HepG2 (cell line): ENCODE measurements around the gene CLIC1. TPM values are rescaled to one million over a fixed set of nuclear protein-coding genes. Genes with fewer than 3 reads are reported as not detected.

Experiments
- ARID2 ChIP-seq: sonication (generic); formaldehyde crosslinking; IDR thresholded peaks from 2 replicates; pipeline ENCODE4 v1.8.1; 2022; ENCODE audit warnings: mild to moderate bottlenecking, missing genetic modification reagents, borderline replicate concordance
- ATM ChIP-seq: fragments of 450-650 bp; IDR thresholded peaks from 2 replicates; pipeline ENCODE4 v1.7.1; 2017; ENCODE audit warnings: mild to moderate bottlenecking, borderline replicate concordance
- CENPBD1 ChIP-seq: sonication (generic); formaldehyde crosslinking; IDR thresholded peaks from 2 replicates; pipeline ENCODE4 v1.8.0; 2022; ENCODE audit warnings: missing genetic modification reagents, low read depth, mild to moderate bottlenecking, borderline replicate concordance
- EZH2 ChIP-seq: conservative IDR thresholded peaks from 2 replicates; pipeline ENCODE4 v1.6.1; 2012; ENCODE audit warnings: mild to moderate bottlenecking, low read depth, low read length, moderate library complexity
- HINFP ChIP-seq: sonication (generic); formaldehyde crosslinking; IDR thresholded peaks from 2 replicates; pipeline ENCODE4 v1.4.0; 2020; ENCODE audit warnings: low read depth, mild to moderate bottlenecking, missing genetic modification reagents
- JUN ChIP-seq: sonication (generic); formaldehyde crosslinking; IDR thresholded peaks from 2 replicates; pipeline ENCODE4 v1.4.0; 2020; ENCODE audit warnings: mild to moderate bottlenecking, missing genetic modification reagents
- NFE2L2 ChIP-seq: fragments of 150-350 bp; IDR thresholded peaks from 2 replicates; pipeline ENCODE4 v1.6.1; 2014; ENCODE audit warnings: low read length
- NFIB ChIP-seq: sonication (generic); formaldehyde crosslinking; IDR thresholded peaks from 2 replicates; pipeline ENCODE4 v1.9.0; 2021; ENCODE audit warnings: missing genetic modification reagents, mild to moderate bottlenecking, borderline replicate concordance
- NFKBIZ ChIP-seq: IDR thresholded peaks from 2 replicates; pipeline ENCODE4 v1.6.1; 2018; ENCODE audit warnings: missing genetic modification reagents, missing compliant biosample characterization
- NFYC ChIP-seq: IDR thresholded peaks from 2 replicates; pipeline ENCODE4 v1.6.1; 2016; ENCODE audit warnings: missing genetic modification reagents, missing compliant biosample characterization
- POLR2A ChIP-seq, 2 experiments: IDR thresholded peaks; 2 replicates each; pipeline ENCODE4 v1.6.1; 2011; ENCODE audit warnings: low read depth in 2 of 2, low read length in 2 of 2, mild to moderate bottlenecking in 1 of 2, moderate library complexity in 1 of 2; ENCODE audit not compliant: insufficient read depth in 1 of 2
- RFX5 ChIP-seq: IDR thresholded peaks from 2 replicates; pipeline ENCODE4 v1.6.1; 2011; ENCODE audit warnings: low read depth, low read length, improper control_type of control experiment
- SIN3B ChIP-seq: fragments of 150-350 bp; IDR thresholded peaks from 2 replicates; pipeline ENCODE4 v1.6.1; 2014; ENCODE audit warnings: low read length
- THYN1 ChIP-seq: sonication (generic); formaldehyde crosslinking; IDR thresholded peaks from 2 replicates; pipeline ENCODE4 v1.8.1; 2023; ENCODE audit warnings: low read depth, mild to moderate bottlenecking, moderate library complexity, missing genetic modification reagents, borderline replicate concordance
- ZBTB1 ChIP-seq: sonication (generic); formaldehyde crosslinking; IDR thresholded peaks from 2 replicates; pipeline ENCODE4 v1.4.0; 2020; ENCODE audit warnings: missing genetic modification reagents, borderline replicate concordance
- ZNF207 ChIP-seq: fragments of 450-650 bp; IDR thresholded peaks from 2 replicates; pipeline ENCODE4 v1.6.1; 2016; ENCODE audit warnings: antibody characterized with exemption, borderline replicate concordance
- ZNF790 ChIP-seq: sonication (generic); formaldehyde crosslinking; IDR thresholded peaks from 2 replicates; pipeline ENCODE4 v1.8.0; 2022; ENCODE audit warnings: missing genetic modification reagents, mild to moderate bottlenecking, borderline replicate concordance
- ZSCAN9 ChIP-seq: IDR thresholded peaks from 2 replicates; pipeline ENCODE4 v1.6.1; 2016; ENCODE audit warnings: borderline replicate concordance
- polyA plus RNA-seq, 8 experiments: library from polyadenylated mRNA; depleted of rRNA in 3 of 8; stranded (reverse) in 7 of 8; unstranded in 1 of 8; fragments of >200 nt; fragmentation: Illumina TruSeq in 4 of 8; extraction: Trizol in 4 of 8; gene quantifications; 2 replicates each; pipeline versions ENCODE4 v1.2.1 to v1.2.3, GENCODE V29; 2011 to 2016; ENCODE audit warnings: low read depth in 4 of 8, missing spikeins in 1 of 8, mixed read lengths in 1 of 8; ENCODE audit not compliant: insufficient read depth in 1 of 8
- total RNA-seq, 5 experiments: library from RNA; depleted of rRNA; stranded (reverse); fragments of >200 nt; fragmentation: Illumina TruSeq; extraction: Trizol; gene quantifications; 2 replicates each; pipeline ENCODE4 v1.2.3, GENCODE V29; 2016; ENCODE audit warnings: low read depth in 1 of 5

CLIC1 gene
- total and polyA plus RNA-seq, 2 of the 13 experiments (the other 11 are each of a cell fraction or from before 2014, with no cell fraction given): 602 to 891 TPM

- TF ChIP-seq HINFP (CRISPR knock-in tag) (no peak), ZSCAN9 (CRISPR knock-in tag) (peak; percentile 81; the same call in 1 of the 2 replicates), ZBTB1 (CRISPR knock-in tag) (no peak), NFE2L2 (no peak), POLR2A (IDR thresholded peaks at IDR 0.05; ENCODE audit: insufficient read depth in 1 of 2, low read depth in 2 of 2, low read length in 2 of 2) (peak; percentile 93 to 96), NFKBIZ (CRISPR knock-in tag) (0 out of 2 replicates have a peak, but pooled peaks have one; percentile 66), NFIB (no peak), THYN1 (CRISPR knock-in tag) (no peak), CENPBD1 (CRISPR knock-in tag) (no peak), ZNF207 (no peak), ATM (no peak), EZH2 (no peak), NFYC (CRISPR knock-in tag) (peak; percentile 46; the same call in 1 of the 2 replicates), RFX5 (no peak), JUN (CRISPR knock-in tag) (no peak; the same call in 1 of the 2 replicates), ARID2 (peak; percentile 45; the same call in 1 of the 2 replicates), SIN3B (no peak), ZNF790 (no peak)
Observed at GRCh38 chr6:31702819-31703716, 33.3 kb downstream of the CLIC1 start, which contains the start of gene ABHD16A (continued).
